ENCODE measurements around the gene ITGA2. TPM values are rescaled to one million over a fixed set of nuclear protein-coding genes. Genes with fewer than 3 reads are reported as not detected.

Gene ITGA2
- total and polyA plus RNA-seq, 4 donors, result 0.50 to 8.0 (median 3.6) TPM

DNA sequence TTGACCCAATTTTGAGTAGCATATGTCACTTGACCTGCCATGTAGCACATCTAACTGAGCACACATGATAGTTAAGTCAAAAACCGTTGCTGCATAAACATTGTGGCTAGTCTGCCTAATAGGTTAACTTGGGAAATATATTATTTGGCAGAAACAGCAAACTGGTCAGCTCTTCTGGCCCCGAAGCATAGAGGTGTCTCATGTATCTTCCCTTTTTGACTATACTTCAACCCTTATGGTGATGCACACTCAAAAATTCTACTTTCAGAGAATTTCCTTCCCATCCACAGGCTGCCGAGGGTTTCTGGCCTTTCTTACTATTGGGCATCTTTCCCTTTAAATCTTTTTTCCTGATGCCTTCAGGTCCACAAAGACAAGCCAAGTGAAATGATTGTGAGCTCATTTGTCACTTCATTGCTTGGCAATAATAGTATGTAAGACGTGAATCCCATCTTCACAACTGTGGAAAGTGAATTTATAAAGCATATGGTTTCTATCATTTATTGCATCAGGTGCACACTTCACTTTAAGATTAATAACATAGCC, 79.2 kb downstream of the ITGA2 start:
- Histone ChIP-seq H3K27ac (ENCODE audit: low read depth in 1 of 2, low read length in 2 of 2) (no peak overlapping the region), H3K4me1 (ENCODE audit: control insufficient read depth in 1 of 2, insufficient read depth in 2 of 2, low read length in 2 of 2) (no peaks in the 10 kb centered on the region), H3K4me3 (ENCODE audit: low read length in 2 of 2) (no peak overlapping the region), H3K9me3 (ENCODE audit: control insufficient read depth, low read length) (no peaks in the 10 kb centered on the region), H3K36me3 (ENCODE audit: control insufficient read depth in 1 of 2, insufficient read depth in 2 of 2, low read length in 1 of 2) (no peaks in the 10 kb centered on the region), H3K27me3 (ENCODE audit: control insufficient read depth in 1 of 2, insufficient read depth in 2 of 2, low read length in 1 of 2) (no peaks in the 10 kb centered on the region)
- DNase-seq (no peak), ATAC-seq (ENCODE audit: low FRiP score) (no peak)
- intact Hi-C loops (cut with DNase I), result no loop called here
- WGBS, 2 donors, result 81 to 84% methylated on average over 4 of the region's 4 CpGs

- DNase-seq, result no peak
- Histone ChIP-seq H3K4me1 (ENCODE audit: control insufficient read depth in 1 of 2, insufficient read depth in 2 of 2, low read length in 2 of 2) (no peaks in the 10 kb centered on the region), H3K4me3 (ENCODE audit: low read length in 2 of 2) (no peak overlapping the region), H3K27ac (ENCODE audit: low read depth in 1 of 2, low read length in 2 of 2) (no peak overlapping the region), H3K36me3 (ENCODE audit: control insufficient read depth in 1 of 2, insufficient read depth in 2 of 2, low read length in 1 of 2) (no peaks in the 10 kb centered on the region), H3K9me3 (ENCODE audit: control insufficient read depth, low read length) (no peaks in the 10 kb centered on the region), H3K27me3 (ENCODE audit: control insufficient read depth in 1 of 2, insufficient read depth in 2 of 2, low read length in 1 of 2) (no peaks in the 10 kb centered on the region)
- 92% methylated on average over 5 of the region's 5 CpGs for WGBS, 2 donors
- intact Hi-C loops (cut with DNase I), result no loop called here
- no peak for ATAC-seq (ENCODE audit: low FRiP score)
Observed at GRCh38 chr5:53069626-53070025, 80.5 kb downstream of the ITGA2 start.

DNA sequence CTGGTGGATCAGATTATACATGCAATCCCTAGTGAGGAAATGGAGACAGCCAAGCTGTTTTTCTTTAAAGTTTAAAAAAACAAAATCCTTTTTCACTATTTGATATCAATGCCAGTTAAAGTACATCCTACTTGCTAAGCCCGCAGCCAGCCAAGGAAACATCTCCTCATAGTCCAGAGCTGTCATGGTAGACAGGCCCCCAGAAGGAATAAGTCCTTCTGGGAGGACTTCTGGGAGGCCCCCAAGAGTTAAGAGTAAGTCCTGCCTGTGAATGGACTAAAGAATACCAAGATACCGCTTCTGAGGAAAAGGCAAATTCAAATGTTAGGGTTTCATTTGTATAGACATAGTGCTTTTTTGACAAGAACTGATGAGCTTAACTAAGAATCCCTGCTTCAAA, 82.1 kb downstream of the ITGA2 start:
- DNase-seq (no peak), ATAC-seq (ENCODE audit: low FRiP score) (no peak)
- no peaks in the 10 kb centered on the region for H3K27me3 ChIP-seq (ENCODE audit: control insufficient read depth in 1 of 2, insufficient read depth in 2 of 2, low read length in 1 of 2)
- H3K4me1 ChIP-seq (ENCODE audit: control insufficient read depth in 1 of 2, insufficient read depth in 2 of 2, low read length in 2 of 2), result no peaks in the 10 kb centered on the region
- intact Hi-C loops (cut with DNase I), result no loop called here
- H3K36me3 ChIP-seq (ENCODE audit: control insufficient read depth in 1 of 2, insufficient read depth in 2 of 2, low read length in 1 of 2), result no peaks in the 10 kb centered on the region
- H3K4me3 ChIP-seq (ENCODE audit: low read length in 2 of 2), result no peak overlapping the region
- 70 to 76% methylated on average over 2 of the region's 2 CpGs for WGBS, 2 donors
- no peak overlapping the region for H3K27ac ChIP-seq (ENCODE audit: low read depth in 1 of 2, low read length in 2 of 2)
- no peaks in the 10 kb centered on the region for H3K9me3 ChIP-seq (ENCODE audit: control insufficient read depth, low read length)

DNA sequence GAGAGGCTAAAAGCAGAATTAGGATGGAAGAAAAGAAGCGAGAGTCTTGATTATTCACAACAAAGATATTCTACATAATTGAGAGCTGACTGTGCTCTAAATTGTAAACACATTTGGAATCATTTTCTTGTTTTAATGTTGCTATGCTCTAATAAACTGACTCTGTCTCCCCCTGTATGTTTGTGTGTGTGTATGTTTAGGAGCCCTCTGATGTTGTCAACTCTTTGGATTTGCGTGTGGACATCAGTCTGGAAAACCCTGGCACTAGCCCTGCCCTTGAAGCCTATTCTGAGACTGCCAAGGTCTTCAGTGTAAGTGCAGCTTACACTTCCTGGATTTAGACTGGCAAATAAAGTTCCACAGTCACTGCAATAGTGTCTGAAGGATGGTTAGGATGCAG, 82.6 kb downstream of the ITGA2 start:
- 74% methylated on average over 2 of the region's 2 CpGs for WGBS, 2 donors
- Histone ChIP-seq H3K4me3 (ENCODE audit: low read length in 2 of 2) (no peak overlapping the region), H3K27me3 (ENCODE audit: control insufficient read depth in 1 of 2, insufficient read depth in 2 of 2, low read length in 1 of 2) (no peaks in the 10 kb centered on the region), H3K4me1 (ENCODE audit: control insufficient read depth in 1 of 2, insufficient read depth in 2 of 2, low read length in 2 of 2) (no peaks in the 10 kb centered on the region), H3K36me3 (ENCODE audit: control insufficient read depth in 1 of 2, insufficient read depth in 2 of 2, low read length in 1 of 2) (no peaks in the 10 kb centered on the region), H3K27ac (ENCODE audit: low read depth in 1 of 2, low read length in 2 of 2) (no peak overlapping the region), H3K9me3 (ENCODE audit: control insufficient read depth, low read length) (no peaks in the 10 kb centered on the region)
- DNase-seq, result no peak
- intact Hi-C loops (cut with DNase I), result no loop called here
- ATAC-seq (ENCODE audit: low FRiP score), result no peak

GRCh38 chr5:53073348-53073747, 84.2 kb downstream of the ITGA2 start:
- DNase-seq (no peak), ATAC-seq (ENCODE audit: low FRiP score) (no peak)
- no peaks in the 10 kb centered on the region for H3K36me3 ChIP-seq (ENCODE audit: control insufficient read depth in 1 of 2, insufficient read depth in 2 of 2, low read length in 1 of 2)
- H3K4me3 ChIP-seq (ENCODE audit: low read length in 2 of 2), result no peak overlapping the region
- no peak overlapping the region for H3K27ac ChIP-seq (ENCODE audit: low read depth in 1 of 2, low read length in 2 of 2)
- H3K27me3 ChIP-seq (ENCODE audit: control insufficient read depth in 1 of 2, insufficient read depth in 2 of 2, low read length in 1 of 2), result no peaks in the 10 kb centered on the region
- no peaks in the 10 kb centered on the region for H3K9me3 ChIP-seq (ENCODE audit: control insufficient read depth, low read length)
- WGBS, 2 donors, result 73 to 77% methylated on average over 2 of the region's 2 CpGs
- no peaks in the 10 kb centered on the region for H3K4me1 ChIP-seq (ENCODE audit: control insufficient read depth in 1 of 2, insufficient read depth in 2 of 2, low read length in 2 of 2)
- intact Hi-C loops (cut with DNase I), result no loop called here

GRCh38 chr5:53076014-53076583, 86.9 kb downstream of the ITGA2 start:
- DNase-seq (no peak), ATAC-seq (ENCODE audit: low FRiP score) (no peak)
- H3K4me3 ChIP-seq (ENCODE audit: low read length in 2 of 2), result no peak overlapping the region
- no peaks in the 10 kb centered on the region for H3K9me3 ChIP-seq (ENCODE audit: control insufficient read depth, low read length)
- no peak overlapping the region for H3K27ac ChIP-seq (ENCODE audit: low read depth in 1 of 2, low read length in 2 of 2)
- intact Hi-C loops (cut with DNase I), result no loop called here
- no peaks in the 10 kb centered on the region for H3K27me3 ChIP-seq (ENCODE audit: control insufficient read depth in 1 of 2, insufficient read depth in 2 of 2, low read length in 1 of 2)
- 54 to 60% methylated on average over 2 of the region's 2 CpGs for WGBS, 2 donors
- no peaks in the 10 kb centered on the region for H3K4me1 ChIP-seq (ENCODE audit: control insufficient read depth in 1 of 2, insufficient read depth in 2 of 2, low read length in 2 of 2)
- H3K36me3 ChIP-seq (ENCODE audit: control insufficient read depth in 1 of 2, insufficient read depth in 2 of 2, low read length in 1 of 2), result no peaks in the 10 kb centered on the region

DNA sequence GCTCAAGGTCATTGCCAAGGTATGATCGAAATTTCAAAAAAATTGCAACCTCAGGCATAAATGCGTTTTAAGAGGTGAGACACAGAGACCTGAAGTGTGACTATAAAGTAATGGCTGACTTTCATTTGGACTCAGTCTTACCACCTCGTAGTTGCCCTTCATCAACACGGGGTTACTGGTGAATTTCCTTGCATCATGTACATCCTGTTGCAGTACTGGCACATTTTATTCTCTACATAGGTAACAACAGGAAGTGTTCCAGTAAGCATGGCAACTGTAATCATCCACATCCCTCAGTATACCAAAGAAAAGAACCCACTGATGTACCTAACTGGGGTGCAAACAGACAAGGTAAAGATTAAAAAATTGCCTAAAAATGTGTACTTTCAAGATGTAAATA, 91.1 kb downstream of the ITGA2 start:
- H3K27me3 ChIP-seq (ENCODE audit: control insufficient read depth in 1 of 2, insufficient read depth in 2 of 2, low read length in 1 of 2), result no peaks in the 10 kb centered on the region
- intact Hi-C loops (cut with DNase I), result no loop called here

DNA sequence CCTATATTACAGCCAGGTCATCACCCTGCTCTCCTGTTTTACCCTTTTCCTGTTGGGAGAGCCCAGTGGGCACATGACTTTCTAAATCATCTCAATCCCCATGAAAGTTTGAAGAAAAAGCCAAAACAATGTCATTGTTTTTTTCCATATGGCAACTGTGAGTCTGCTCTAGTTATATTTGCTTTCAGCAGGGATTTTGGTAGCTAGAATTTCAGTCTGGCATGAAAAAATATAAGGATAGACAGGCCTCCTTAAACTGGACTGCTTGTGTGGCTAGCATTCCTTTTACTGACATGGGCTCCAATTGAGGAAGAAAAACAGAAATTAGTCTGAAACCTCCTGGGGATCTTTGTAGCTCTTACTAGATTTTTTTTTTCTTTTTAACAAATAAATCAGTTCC, 94.8 kb downstream of the ITGA2 start:
- DNase-seq, result no peak
- intact Hi-C loops (cut with DNase I), result no loop called here
- Histone ChIP-seq H3K27ac (ENCODE audit: low read depth in 1 of 2, low read length in 2 of 2) (no peak overlapping the region), H3K27me3 (ENCODE audit: control insufficient read depth in 1 of 2, insufficient read depth in 2 of 2, low read length in 1 of 2) (no peaks in the 10 kb centered on the region), H3K4me1 (ENCODE audit: control insufficient read depth in 1 of 2, insufficient read depth in 2 of 2, low read length in 2 of 2) (no peaks in the 10 kb centered on the region), H3K36me3 (ENCODE audit: control insufficient read depth in 1 of 2, insufficient read depth in 2 of 2, low read length in 1 of 2) (no peaks in the 10 kb centered on the region), H3K9me3 (ENCODE audit: control insufficient read depth, low read length) (no peaks in the 10 kb centered on the region), H3K4me3 (ENCODE audit: low read length in 2 of 2) (no peak overlapping the region)
- ATAC-seq (ENCODE audit: low FRiP score), result no peak

More for the DNA sequence above, 91.1 kb downstream of the ITGA2 start:
- no peak overlapping the region for H3K27ac ChIP-seq (ENCODE audit: low read depth in 1 of 2, low read length in 2 of 2)
- 86 to 93% methylated on average over 4 of the region's 4 CpGs for WGBS, 2 donors
- ATAC-seq (ENCODE audit: low FRiP score), result no peak
- no peaks in the 10 kb centered on the region for H3K4me1 ChIP-seq (ENCODE audit: control insufficient read depth in 1 of 2, insufficient read depth in 2 of 2, low read length in 2 of 2)
- H3K9me3 ChIP-seq (ENCODE audit: control insufficient read depth, low read length), result no peaks in the 10 kb centered on the region
- no peak overlapping the region for H3K4me3 ChIP-seq (ENCODE audit: low read length in 2 of 2)
- no peaks in the 10 kb centered on the region for H3K36me3 ChIP-seq (ENCODE audit: control insufficient read depth in 1 of 2, insufficient read depth in 2 of 2, low read length in 1 of 2)
- no peak for DNase-seq

DNA sequence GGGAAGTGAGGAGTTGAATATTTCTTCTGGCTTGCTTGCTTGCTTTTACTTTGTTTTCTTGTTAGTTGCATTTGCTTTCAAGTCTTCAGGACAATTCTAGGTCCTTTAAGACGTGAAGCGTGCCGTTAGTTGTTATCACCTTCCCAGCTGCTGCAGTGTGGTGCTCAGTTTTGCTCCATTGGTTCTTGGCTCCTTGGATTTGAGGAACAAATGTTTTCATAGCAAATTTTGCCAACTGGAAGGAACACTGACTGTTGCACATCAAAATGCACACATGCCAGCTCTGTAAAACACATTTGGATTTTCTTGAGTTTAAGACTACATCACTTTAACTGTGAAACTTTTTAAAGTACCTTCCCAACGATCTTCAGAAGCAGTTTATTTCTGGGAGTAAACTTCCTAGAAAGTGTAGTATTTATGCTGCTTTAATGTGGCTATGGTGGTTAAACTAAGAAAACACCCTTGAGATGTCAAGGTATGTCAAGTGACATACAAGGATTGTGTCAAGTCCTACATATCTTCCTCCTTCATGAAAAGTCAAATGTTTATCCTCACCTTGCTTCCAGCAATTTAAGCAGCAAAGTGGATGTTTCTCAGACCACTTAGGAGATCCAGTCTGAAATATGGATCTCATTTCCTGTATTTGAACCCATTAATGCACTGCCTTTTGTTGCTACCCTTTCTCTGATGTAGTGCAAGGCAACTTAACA, 95.5 kb downstream of the ITGA2 start:
- Histone ChIP-seq H3K4me3 (ENCODE audit: low read length in 2 of 2) (no peak overlapping the region), H3K27me3 (ENCODE audit: control insufficient read depth in 1 of 2, insufficient read depth in 2 of 2, low read length in 1 of 2) (no peaks in the 10 kb centered on the region), H3K4me1 (ENCODE audit: control insufficient read depth in 1 of 2, insufficient read depth in 2 of 2, low read length in 2 of 2) (no peaks in the 10 kb centered on the region), H3K27ac (ENCODE audit: low read depth in 1 of 2, low read length in 2 of 2) (no peak overlapping the region), H3K36me3 (ENCODE audit: control insufficient read depth in 1 of 2, insufficient read depth in 2 of 2, low read length in 1 of 2) (no peaks in the 10 kb centered on the region), H3K9me3 (ENCODE audit: control insufficient read depth, low read length) (no peaks in the 10 kb centered on the region)
- intact Hi-C loops (cut with DNase I), result no loop called here
- ATAC-seq (ENCODE audit: low FRiP score) (no peak), DNase-seq (no peak)
- 23 to 33% methylated on average over 4 of the region's 4 CpGs for WGBS, 2 donors

Measured in aorta (tissue), 5 donors.